ENCODE measurements around the gene NF2.

NF2 gene

DNA sequence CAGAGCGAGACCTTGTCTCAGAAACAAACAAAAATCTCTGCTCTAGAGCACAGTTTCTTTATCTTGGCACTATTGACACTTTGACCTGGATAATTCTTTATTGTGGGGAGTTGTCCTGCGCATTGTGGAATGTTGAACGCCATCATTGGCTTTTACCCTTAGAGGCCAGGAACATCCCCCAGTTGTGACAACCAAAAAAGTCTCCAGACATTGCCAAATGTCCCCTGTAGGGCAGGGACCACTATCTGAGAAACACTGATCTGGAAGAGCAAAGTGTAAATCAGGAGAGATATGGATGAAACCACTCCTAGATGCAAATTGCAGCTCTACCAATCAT, 4.8 kb upstream of the NF2 start:
- TF ChIP-seq, protein P1, sequence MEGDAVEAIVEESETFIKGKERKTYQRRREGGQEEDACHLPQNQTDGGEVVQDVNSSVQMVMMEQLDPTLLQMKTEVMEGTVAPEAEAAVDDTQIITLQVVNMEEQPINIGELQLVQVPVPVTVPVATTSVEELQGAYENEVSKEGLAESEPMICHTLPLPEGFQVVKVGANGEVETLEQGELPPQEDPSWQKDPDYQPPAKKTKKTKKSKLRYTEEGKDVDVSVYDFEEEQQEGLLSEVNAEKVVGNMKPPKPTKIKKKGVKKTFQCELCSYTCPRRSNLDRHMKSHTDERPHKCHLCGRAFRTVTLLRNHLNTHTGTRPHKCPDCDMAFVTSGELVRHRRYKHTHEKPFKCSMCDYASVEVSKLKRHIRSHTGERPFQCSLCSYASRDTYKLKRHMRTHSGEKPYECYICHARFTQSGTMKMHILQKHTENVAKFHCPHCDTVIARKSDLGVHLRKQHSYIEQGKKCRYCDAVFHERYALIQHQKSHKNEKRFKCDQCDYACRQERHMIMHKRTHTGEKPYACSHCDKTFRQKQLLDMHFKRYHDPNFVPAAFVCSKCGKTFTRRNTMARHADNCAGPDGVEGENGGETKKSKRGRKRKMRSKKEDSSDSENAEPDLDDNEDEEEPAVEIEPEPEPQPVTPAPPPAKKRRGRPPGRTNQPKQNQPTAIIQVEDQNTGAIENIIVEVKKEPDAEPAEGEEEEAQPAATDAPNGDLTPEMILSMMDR (IDR thresholded peaks at IDR 0.05), result no peak
- no peak for TF ChIP-seq ZFX (IDR thresholded peaks at IDR 0.05; ENCODE audit: borderline replicate concordance)
- H3K27ac ChIP-seq, result no peak overlapping the region

DNA sequence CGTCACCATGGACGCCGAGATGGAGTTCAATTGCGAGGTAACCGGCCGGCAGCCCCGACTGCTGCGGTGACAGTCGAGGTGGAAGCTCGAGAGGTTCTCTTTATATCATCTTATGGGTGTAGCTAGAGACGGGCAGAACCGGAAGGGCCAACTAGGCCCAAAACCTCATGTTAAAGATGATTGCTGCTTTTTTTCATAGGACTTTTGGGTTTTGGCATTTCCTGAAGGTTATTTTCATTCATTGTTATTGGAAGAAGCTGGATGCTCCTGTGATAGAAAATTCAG, 585 bp downstream of the NF2 start:
- H3K27ac ChIP-seq, result peak overlapping the region; percentile 75
- no peak for TF ChIP-seq ZFX (IDR thresholded peaks at IDR 0.05; ENCODE audit: borderline replicate concordance)
- TF ChIP-seq, protein P1 (IDR thresholded peaks at IDR 0.05), result no peak

DNA sequence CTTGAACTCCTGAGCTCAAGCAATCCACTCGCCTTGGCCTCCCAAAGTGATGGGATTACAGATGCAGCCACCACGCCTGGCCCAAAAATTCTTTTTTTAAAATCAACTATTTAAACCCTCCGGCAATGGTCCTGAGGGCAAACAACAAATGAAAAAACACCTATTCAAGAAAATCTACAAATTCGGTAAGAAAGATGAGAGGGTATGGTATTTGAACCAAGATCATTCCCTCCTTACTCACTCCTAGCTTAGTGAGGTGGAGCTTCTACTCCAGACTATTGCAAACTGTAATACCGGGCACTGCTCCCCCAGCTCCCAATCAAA, 2.1 kb downstream of the NF2 start:
- no peak overlapping the region for H3K27ac ChIP-seq
- TF ChIP-seq ZFX (IDR thresholded peaks at IDR 0.05; ENCODE audit: borderline replicate concordance), result no peak
- TF ChIP-seq, protein P1 (IDR thresholded peaks at IDR 0.05), result no peak

DNA sequence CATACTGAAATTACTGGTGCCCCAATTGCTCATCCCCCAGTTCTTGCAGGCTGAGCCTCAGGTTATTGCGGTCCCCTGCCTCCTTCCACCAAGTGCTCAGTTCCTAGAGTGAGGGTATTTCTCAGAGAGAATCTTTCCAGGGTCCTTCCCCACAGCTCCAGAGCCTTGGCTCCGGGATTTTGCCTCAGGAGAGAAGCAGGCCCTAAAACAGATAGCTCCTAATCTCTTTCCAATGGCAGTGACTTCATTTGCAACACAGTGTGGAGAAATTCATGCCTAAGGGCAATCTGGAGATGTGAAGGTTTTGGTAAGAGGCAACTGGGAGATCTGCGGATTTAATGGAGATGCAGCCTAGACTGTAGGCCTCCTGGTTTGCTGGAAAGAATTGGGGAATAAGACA, 2.9 kb downstream of the NF2 start:
- no peak for TF ChIP-seq ZFX (IDR thresholded peaks at IDR 0.05; ENCODE audit: borderline replicate concordance)
- TF ChIP-seq, protein P1 (IDR thresholded peaks at IDR 0.05), result no peak
- H3K27ac ChIP-seq, result no peak overlapping the region

DNA sequence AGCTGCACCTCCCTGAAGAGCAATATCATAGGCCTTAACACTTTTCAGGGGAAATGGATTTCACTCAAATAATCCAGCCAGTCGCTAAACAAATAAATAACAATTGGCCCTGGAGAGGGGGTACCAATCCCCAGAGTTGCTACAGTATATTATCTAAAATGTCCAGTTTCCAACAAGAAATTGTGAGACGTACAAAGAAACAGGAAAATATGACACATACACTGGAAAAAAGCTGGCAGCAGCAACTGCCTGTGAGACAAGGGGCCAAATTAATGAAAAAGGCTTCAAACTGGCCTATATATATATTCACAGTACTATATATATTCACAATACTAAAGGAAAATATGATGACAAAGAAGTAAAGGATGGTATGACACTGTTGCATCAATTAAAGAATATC, 4.0 kb downstream of the NF2 start:
- no peak overlapping the region for H3K27ac ChIP-seq
- no peak for TF ChIP-seq ZFX (IDR thresholded peaks at IDR 0.05; ENCODE audit: borderline replicate concordance)
- TF ChIP-seq, protein P1 (IDR thresholded peaks at IDR 0.05), result no peak

DNA sequence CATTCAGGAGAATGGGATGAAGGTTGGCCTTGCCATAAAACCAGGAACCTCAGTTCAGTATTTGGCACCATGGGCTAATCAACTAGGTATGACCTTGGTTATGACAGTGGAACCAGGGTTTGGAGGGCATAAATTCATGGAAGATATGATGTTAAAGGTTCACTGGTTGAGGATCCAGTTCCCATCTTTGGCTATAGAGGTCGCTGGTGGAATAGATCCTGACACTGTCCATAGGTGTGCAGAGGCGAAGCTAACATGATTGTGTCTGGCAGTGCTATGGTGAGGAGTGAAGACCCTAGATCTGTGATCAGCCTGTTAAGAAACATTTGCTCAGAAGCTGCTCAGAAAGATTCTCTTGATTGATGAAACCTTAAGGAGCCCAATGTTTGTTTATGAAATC, 5.7 kb downstream of the NF2 start:
- no peak overlapping the region for H3K27ac ChIP-seq
- TF ChIP-seq ZFX (IDR thresholded peaks at IDR 0.05; ENCODE audit: borderline replicate concordance), result no peak
- TF ChIP-seq, protein P1 (IDR thresholded peaks at IDR 0.05), result peak; percentile 46

DNA sequence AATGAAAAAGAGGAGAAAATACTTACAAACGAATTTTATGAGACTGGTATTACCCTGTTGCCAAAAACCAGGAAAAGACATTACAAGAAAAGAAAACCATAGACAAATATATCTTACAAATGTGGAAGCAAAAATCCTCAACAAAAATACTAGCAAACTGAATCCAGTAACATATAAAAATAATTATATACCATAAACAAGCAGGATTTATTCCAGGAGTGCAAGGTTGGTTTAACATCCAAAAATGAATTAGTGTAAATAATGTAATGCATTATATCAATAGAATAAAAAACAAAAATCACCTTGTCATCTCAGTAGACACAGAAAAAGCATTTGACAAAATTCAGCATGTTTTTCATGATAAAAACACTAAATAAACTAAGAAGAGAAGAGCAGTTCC, 7.3 kb downstream of the NF2 start:
- no peak overlapping the region for H3K27ac ChIP-seq
- TF ChIP-seq, protein P1 (IDR thresholded peaks at IDR 0.05), result no peak
- no peak for TF ChIP-seq ZFX (IDR thresholded peaks at IDR 0.05; ENCODE audit: borderline replicate concordance)
